PC-3 (cell line): Measurements from ENCODE around the gene CBFA2T2.

ENCODE experiments used
- EZH2 ChIP-seq: fragments of 300-600 bp; sonication (generic); IDR thresholded peaks from one replicate; pipeline ENCODE4 v1.6.1; 2017; ENCODE audit warnings: antibody characterized with exemption, mild to moderate bottlenecking, low read length; ENCODE audit not compliant: unreplicated experiment
- TF ChIP-seq, protein P1 (sequence below): fragments of 300-600 bp; sonication (generic); conservative IDR thresholded peaks from 2 replicates; pipeline ENCODE4 v1.5.1; 2017; ENCODE audit warnings: antibody characterized with exemption, low read depth, mild to moderate bottlenecking, low read length

DNA sequence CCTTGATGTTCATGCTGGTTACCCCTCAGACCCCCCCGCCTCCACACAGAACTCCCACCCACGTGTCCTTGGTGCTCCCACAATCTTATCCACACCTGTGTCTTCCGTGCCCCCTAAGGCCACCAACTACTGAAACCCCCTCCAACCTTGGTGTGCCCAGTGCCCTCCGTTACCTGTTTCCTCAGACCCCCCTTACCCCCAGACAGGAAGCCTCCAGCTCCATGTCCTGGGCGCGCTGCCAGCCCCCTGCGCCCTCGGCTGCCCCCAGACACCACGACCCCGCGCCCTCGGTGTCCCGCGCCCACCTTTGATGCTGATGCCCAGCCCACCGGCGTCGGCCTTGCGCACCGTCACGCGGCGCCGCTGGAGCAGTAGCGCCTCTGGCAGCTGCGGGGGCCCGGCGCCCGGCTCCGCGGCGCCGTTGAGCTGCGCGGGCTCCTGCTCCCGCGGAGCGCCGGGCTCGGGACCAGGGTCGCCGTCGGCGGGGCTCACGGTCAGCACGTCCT lies 46.8 kb upstream of the CBFA2T2 start:
- TF ChIP-seq, protein P1, sequence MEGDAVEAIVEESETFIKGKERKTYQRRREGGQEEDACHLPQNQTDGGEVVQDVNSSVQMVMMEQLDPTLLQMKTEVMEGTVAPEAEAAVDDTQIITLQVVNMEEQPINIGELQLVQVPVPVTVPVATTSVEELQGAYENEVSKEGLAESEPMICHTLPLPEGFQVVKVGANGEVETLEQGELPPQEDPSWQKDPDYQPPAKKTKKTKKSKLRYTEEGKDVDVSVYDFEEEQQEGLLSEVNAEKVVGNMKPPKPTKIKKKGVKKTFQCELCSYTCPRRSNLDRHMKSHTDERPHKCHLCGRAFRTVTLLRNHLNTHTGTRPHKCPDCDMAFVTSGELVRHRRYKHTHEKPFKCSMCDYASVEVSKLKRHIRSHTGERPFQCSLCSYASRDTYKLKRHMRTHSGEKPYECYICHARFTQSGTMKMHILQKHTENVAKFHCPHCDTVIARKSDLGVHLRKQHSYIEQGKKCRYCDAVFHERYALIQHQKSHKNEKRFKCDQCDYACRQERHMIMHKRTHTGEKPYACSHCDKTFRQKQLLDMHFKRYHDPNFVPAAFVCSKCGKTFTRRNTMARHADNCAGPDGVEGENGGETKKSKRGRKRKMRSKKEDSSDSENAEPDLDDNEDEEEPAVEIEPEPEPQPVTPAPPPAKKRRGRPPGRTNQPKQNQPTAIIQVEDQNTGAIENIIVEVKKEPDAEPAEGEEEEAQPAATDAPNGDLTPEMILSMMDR: no peak
- no peak for TF ChIP-seq EZH2
